ENCODE data around the gene ZNF616. TPM values are rescaled to one million over a fixed set of nuclear protein-coding genes. Genes with fewer than 3 reads are reported as not detected.

Gene ZNF616
- polyA plus RNA-seq, 2 donors: 1.4 to 1.7 TPM

DNA sequence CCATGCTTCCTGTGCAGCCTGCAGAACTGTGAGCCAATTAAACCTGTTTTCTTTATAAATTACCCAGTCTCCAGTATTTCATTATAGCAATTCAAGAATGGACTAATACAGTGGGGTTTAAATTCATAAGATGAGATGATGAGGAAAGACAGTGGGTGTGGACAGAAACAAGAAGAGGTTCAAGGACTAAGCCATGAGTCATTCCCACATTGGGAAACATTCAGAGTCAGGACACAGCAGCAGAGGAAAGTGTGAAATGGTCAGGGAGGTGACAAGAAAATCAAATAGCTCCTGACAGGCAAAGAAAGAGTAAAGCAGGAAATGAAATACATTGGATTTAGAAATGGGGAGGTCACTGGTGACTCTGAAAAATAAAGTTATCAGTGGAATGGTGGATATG lies 53.3 kb downstream of the ZNF616 start:
- Histone ChIP-seq H3K4me3 (ENCODE audit: low read depth in 1 of 2, low read length in 2 of 2) (no peak overlapping the region), H3K27ac (ENCODE audit: low read depth in 2 of 2, low read length in 1 of 2) (peak overlapping the region in 1 of 2 donors; percentile 64), H3K4me1 (ENCODE audit: control insufficient read depth in 2 of 2, insufficient read depth in 2 of 2, low read length in 1 of 2) (no peaks in the 10 kb centered on the region), H3K27me3 (ENCODE audit: control insufficient read depth in 1 of 2, insufficient read depth in 2 of 2, low read length in 2 of 2) (no peaks in the 10 kb centered on the region), H3K9me3 (ENCODE audit: control insufficient read depth in 2 of 2, insufficient read depth in 1 of 2, low read depth in 1 of 2, low read length in 1 of 2) (peaks cover 3 to 13% of the 10 kb centered on the region in 2 donors), H3K36me3 (ENCODE audit: control insufficient read depth in 2 of 2, insufficient read depth in 2 of 2, low read length in 1 of 2) (peaks cover 15 to 16% of the 10 kb centered on the region in 2 donors)

- H3K4me3 ChIP-seq (ENCODE audit: low read depth in 1 of 2, low read length in 2 of 2): no peak overlapping the region
- WGBS, 2 donors: 96 to 97% methylated on average over 5 of the region's 5 CpGs
- peaks cover 16 to 30% of the 10 kb centered on the region in 2 donors for H3K9me3 ChIP-seq (ENCODE audit: control insufficient read depth in 2 of 2, insufficient read depth in 1 of 2, low read depth in 1 of 2, low read length in 1 of 2)
- no peaks in the 10 kb centered on the region for H3K4me1 ChIP-seq (ENCODE audit: control insufficient read depth in 2 of 2, insufficient read depth in 2 of 2, low read length in 1 of 2)
- no peak overlapping the region for H3K27ac ChIP-seq (ENCODE audit: low read depth in 2 of 2, low read length in 1 of 2)
- H3K36me3 ChIP-seq (ENCODE audit: control insufficient read depth in 2 of 2, insufficient read depth in 2 of 2, low read length in 1 of 2): peaks cover 27 to 29% of the 10 kb centered on the region in 2 donors
- no peaks in the 10 kb centered on the region for H3K27me3 ChIP-seq (ENCODE audit: control insufficient read depth in 1 of 2, insufficient read depth in 2 of 2, low read length in 2 of 2)
Measured at GRCh38 chr19:52070496-52070895, 69.2 kb downstream of the ZNF616 start.

- peaks cover 18 to 30% of the 10 kb centered on the region in 2 donors for H3K9me3 ChIP-seq (ENCODE audit: control insufficient read depth in 2 of 2, insufficient read depth in 1 of 2, low read depth in 1 of 2, low read length in 1 of 2)
- peaks cover 24% of the 10 kb centered on the region in 2 donors for H3K36me3 ChIP-seq (ENCODE audit: control insufficient read depth in 2 of 2, insufficient read depth in 2 of 2, low read length in 1 of 2)
- WGBS, 2 donors: 88 to 90% methylated on average over 2 of the region's 2 CpGs
- no peak overlapping the region for H3K27ac ChIP-seq (ENCODE audit: low read depth in 2 of 2, low read length in 1 of 2)
- peak overlapping the region in 1 of 2 donors; percentile 8 for H3K4me3 ChIP-seq (ENCODE audit: low read depth in 1 of 2, low read length in 2 of 2)
- no peaks in the 10 kb centered on the region for H3K27me3 ChIP-seq (ENCODE audit: control insufficient read depth in 1 of 2, insufficient read depth in 2 of 2, low read length in 2 of 2)
- H3K4me1 ChIP-seq (ENCODE audit: control insufficient read depth in 2 of 2, insufficient read depth in 2 of 2, low read length in 1 of 2): no peaks in the 10 kb centered on the region
Measured at GRCh38 chr19:52069653-52070052, 70.1 kb downstream of the ZNF616 start.

- no peaks in the 10 kb centered on the region for H3K4me1 ChIP-seq (ENCODE audit: control insufficient read depth in 2 of 2, insufficient read depth in 2 of 2, low read length in 1 of 2)
- peaks cover 24 to 27% of the 10 kb centered on the region in 2 donors for H3K36me3 ChIP-seq (ENCODE audit: control insufficient read depth in 2 of 2, insufficient read depth in 2 of 2, low read length in 1 of 2)
- no peaks in the 10 kb centered on the region for H3K27me3 ChIP-seq (ENCODE audit: control insufficient read depth in 1 of 2, insufficient read depth in 2 of 2, low read length in 2 of 2)
- H3K9me3 ChIP-seq (ENCODE audit: control insufficient read depth in 2 of 2, insufficient read depth in 1 of 2, low read depth in 1 of 2, low read length in 1 of 2): peaks cover 21 to 36% of the 10 kb centered on the region in 2 donors
- H3K27ac ChIP-seq (ENCODE audit: low read depth in 2 of 2, low read length in 1 of 2): no peak overlapping the region
- 98% methylated on average over 6 of the region's 6 CpGs for WGBS, 2 donors
- H3K4me3 ChIP-seq (ENCODE audit: low read depth in 1 of 2, low read length in 2 of 2): no peak overlapping the region
Measured at GRCh38 chr19:52066258-52066863, 73.4 kb downstream of the ZNF616 start.

DNA sequence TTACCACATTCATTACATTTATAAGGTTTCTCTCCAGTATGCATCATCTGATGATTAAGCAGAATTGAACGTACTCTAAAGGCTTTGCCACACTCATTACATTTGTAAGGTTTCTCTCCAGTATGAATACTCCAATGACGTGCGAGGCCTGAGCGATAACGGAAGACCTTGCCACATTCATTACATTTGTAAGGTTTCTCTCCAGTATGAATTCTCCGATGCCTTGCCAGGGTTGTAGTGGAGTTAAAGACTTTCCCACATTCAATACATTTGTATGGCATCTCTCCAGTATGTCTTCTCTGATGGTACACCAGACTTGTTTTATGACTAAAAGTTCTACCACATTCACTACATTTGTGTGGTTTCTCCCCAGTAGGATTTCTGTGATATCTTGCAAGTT lies 74.3 kb downstream of the ZNF616 start:
- Histone ChIP-seq H3K4me1 (ENCODE audit: control insufficient read depth in 2 of 2, insufficient read depth in 2 of 2, low read length in 1 of 2) (no peaks in the 10 kb centered on the region), H3K36me3 (ENCODE audit: control insufficient read depth in 2 of 2, insufficient read depth in 2 of 2, low read length in 1 of 2) (peaks cover 19 to 23% of the 10 kb centered on the region in 2 donors), H3K9me3 (ENCODE audit: control insufficient read depth in 2 of 2, insufficient read depth in 1 of 2, low read depth in 1 of 2, low read length in 1 of 2) (peaks cover 24 to 36% of the 10 kb centered on the region in 2 donors), H3K27ac (ENCODE audit: low read depth in 2 of 2, low read length in 1 of 2) (no peak overlapping the region), H3K4me3 (ENCODE audit: low read depth in 1 of 2, low read length in 2 of 2) (no peak overlapping the region), H3K27me3 (ENCODE audit: control insufficient read depth in 1 of 2, insufficient read depth in 2 of 2, low read length in 2 of 2) (no peaks in the 10 kb centered on the region)
- 98% methylated on average over 6 of the region's 6 CpGs for WGBS, 2 donors

Other genes starting within 250 kb of the ZNF616 start
- 1 to 10 TPM; 2.2 to 5.3 TPM for gene ZNF649, start 234.9 kb downstream of the ZNF616 start, polyA plus RNA-seq
- gene ZNF613, start 212.5 kb downstream of the ZNF616 start, polyA plus RNA-seq: 1 to 10 TPM; 1.7 to 4.0 TPM
- gene ZNF350, start 153.1 kb downstream of the ZNF616 start, polyA plus RNA-seq: 1 to 10 TPM; 5.1 to 6.4 TPM
- gene ZNF615, start 131.7 kb downstream of the ZNF616 start, polyA plus RNA-seq: 1 to 10 TPM; 1.9 to 3.1 TPM
- 1 to 10 TPM; 1.0 to 2.6 TPM for gene ZNF614, start 111.6 kb downstream of the ZNF616 start, polyA plus RNA-seq
- gene ZNF432, start 91.1 kb downstream of the ZNF616 start, polyA plus RNA-seq: 10 to 100 TPM in 1 of 2 donors, 1 to 10 TPM in 1; 6.8 to 10.1 TPM
- gene ZNF841, start 44.2 kb downstream of the ZNF616 start, polyA plus RNA-seq: 1 to 10 TPM; 8.1 to 8.5 TPM
- 1 to 10 TPM; 3.0 to 4.4 TPM for gene ZNF836, start 31.7 kb upstream of the ZNF616 start, polyA plus RNA-seq
- 100 to 1,000 TPM; 108 to 130 TPM for gene PPP2R1A, start 50.1 kb upstream of the ZNF616 start, polyA plus RNA-seq
- 1 to 10 TPM; 1.7 to 2.7 TPM for gene ZNF766, start 129.6 kb upstream of the ZNF616 start, polyA plus RNA-seq
- 1 to 10 TPM; 5.7 to 6.0 TPM for gene ZNF480, start 157.2 kb upstream of the ZNF616 start, polyA plus RNA-seq
- gene ZNF610, start 196.3 kb upstream of the ZNF616 start, polyA plus RNA-seq: under 1 TPM; 0.19 to 0.43 TPM
- gene ZNF880, start 230.0 kb upstream of the ZNF616 start, polyA plus RNA-seq: 1 to 10 TPM; 5.4 to 5.7 TPM

All from esophagus (tissue), 2 donors.